IMR-90 (cell line): ENCODE results near the gene ZNHIT6. TPM values are rescaled to one million over a fixed set of nuclear protein-coding genes. Genes with fewer than 3 reads are reported as not detected.

ENCODE experiments used
- ATAC-seq: fragments of 200-7000 bp; cut with Tn5 transposase; 2 replicates; pipeline ENCODE4 v1.9.1; 2020; ENCODE audit warnings: low read depth, mild to moderate bottlenecking, moderate library complexity
- BruUV-seq: library from RNA; stranded (reverse); fragments of 400-500 nt; replicated peaks from 2 replicates; lab custom pipeline; 2021; lab: Mats Ljungman, UMichigan
- CTCF ChIA-PET: fragments of 300-600 bp; formaldehyde crosslinking; extraction: SDS; loops from one replicate; lab custom pipeline; 2021; ENCODE audit warnings: antibody characterized with exemption; lab: Yijun Ruan, JAX
- POLR2A ChIA-PET: fragments of 300-600 bp; sonication (Branson Sonifier 250); formaldehyde crosslinking; loops from one replicate; lab custom pipeline; 2022; ENCODE audit warnings: antibody characterized with exemption; ENCODE audit not compliant: unreplicated experiment; lab: Charles Lee
- DNase-seq: peaks from one replicate; pipeline ENCODE4 v3.0.0; 2013
- H2AFZ ChIP-seq: replicated peaks from 2 replicates; pipeline ENCODE3; 2013; ENCODE audit warnings: low read length, mild to moderate bottlenecking; ENCODE audit not compliant: poor library complexity
- H2AK5ac ChIP-seq: 2 replicates; pipeline ENCODE4 v1.6.1; 2013; ENCODE audit warnings: low read depth, low read length, inconsistent platforms
- H2AK9ac ChIP-seq: replicated peaks from 2 replicates; pipeline ENCODE3; 2013; ENCODE audit warnings: mild to moderate bottlenecking, low read depth, low read length, moderate library complexity; ENCODE audit not compliant: poor library complexity
- H2BK120ac ChIP-seq: 2 replicates; pipeline ENCODE4 v1.6.1; 2013; ENCODE audit warnings: low read depth, low read length, inconsistent platforms
- H2BK15ac ChIP-seq: 3 replicates; pipeline ENCODE4 v1.6.1; 2013; ENCODE audit warnings: low read depth, low read length, inconsistent platforms
- H2BK20ac ChIP-seq: 2 replicates; pipeline ENCODE4 v1.6.1; 2013; ENCODE audit warnings: low read depth, mild to moderate bottlenecking, inconsistent platforms, low read length, moderate library complexity
- H2BK5ac ChIP-seq: 2 replicates; pipeline ENCODE4 v1.6.1; 2013; ENCODE audit warnings: mild to moderate bottlenecking, low read depth, low read length, inconsistent platforms; ENCODE audit not compliant: poor library complexity, severe bottlenecking
- H3K14ac ChIP-seq: replicated peaks from 2 replicates; pipeline ENCODE4 v1.6.1; 2013; ENCODE audit warnings: low read depth, low read length, inconsistent platforms
- H3K18ac ChIP-seq: 2 replicates; pipeline ENCODE4 v1.6.1; 2013; ENCODE audit warnings: low read depth, low read length, control low read depth
- H3K23ac ChIP-seq: 2 replicates; pipeline ENCODE4 v1.6.1; 2013; ENCODE audit warnings: low read depth, low read length, inconsistent platforms
- H3K27ac ChIP-seq: 2 replicates; pipeline ENCODE4 v1.5.1; 2013; ENCODE audit warnings: mild to moderate bottlenecking, control low read depth, low read length; ENCODE audit not compliant: insufficient read depth
- H3K27me3 ChIP-seq: 2 replicates; pipeline ENCODE4 v1.6.1; 2013; ENCODE audit warnings: low read length; ENCODE audit not compliant: control insufficient read depth, insufficient read depth
- H3K36me3 ChIP-seq: 2 replicates; pipeline ENCODE4 v1.6.1; 2013; ENCODE audit warnings: low read length, mixed read lengths; ENCODE audit not compliant: control insufficient read depth, insufficient read depth
- H3K4ac ChIP-seq: 2 replicates; pipeline ENCODE4 v1.6.1; 2013; ENCODE audit warnings: low read depth, low read length, inconsistent platforms
- H3K4me1 ChIP-seq: 2 replicates; pipeline ENCODE4 v1.6.1; 2013; ENCODE audit warnings: low read length, mixed read lengths; ENCODE audit not compliant: control insufficient read depth, insufficient read depth
- H3K4me2 ChIP-seq: 2 replicates; pipeline ENCODE4 v1.6.1; 2013; ENCODE audit warnings: low read depth, mild to moderate bottlenecking, control low read depth, low read length, moderate library complexity
- H3K4me3 ChIP-seq: 2 replicates; pipeline ENCODE4 v1.5.1; 2013; ENCODE audit warnings: low read depth, mild to moderate bottlenecking, control low read depth, low read length, moderate library complexity; ENCODE audit not compliant: insufficient read depth
- H3K56ac ChIP-seq: 2 replicates; pipeline ENCODE4 v1.6.1; 2013; ENCODE audit warnings: low read length, inconsistent platforms; ENCODE audit not compliant: insufficient read depth; ENCODE audit errors: extremely low read depth
- H3K79me1 ChIP-seq, 2 experiments: 2 replicates each; pipeline ENCODE4 v1.6.1; 2013; ENCODE audit warnings: low read length in 2 of 2, inconsistent platforms in 1 of 2, low read depth in 1 of 2
- H3K9ac ChIP-seq: 2 replicates; pipeline ENCODE4 v1.6.1; 2013; ENCODE audit warnings: low read depth, low read length, control low read depth
- H3K9me1 ChIP-seq: 2 replicates; pipeline ENCODE4 v1.6.1; 2013; ENCODE audit warnings: low read length, inconsistent platforms; ENCODE audit not compliant: insufficient read depth
- H3K9me3 ChIP-seq: 2 replicates; pipeline ENCODE4 v1.6.1; 2013; ENCODE audit warnings: low read length; ENCODE audit not compliant: control insufficient read depth, insufficient read depth
- H4K20me1 ChIP-seq: 2 replicates; pipeline ENCODE4 v1.6.1; 2013; ENCODE audit warnings: low read length, inconsistent platforms; ENCODE audit not compliant: insufficient read depth
- H4K5ac ChIP-seq: 2 replicates; pipeline ENCODE4 v1.6.1; 2013; ENCODE audit warnings: mild to moderate bottlenecking, low read depth, low read length, control low read depth
- H4K8ac ChIP-seq, 2 experiments: 2 replicates each; pipeline ENCODE4 v1.6.1; 2013; ENCODE audit warnings: low read depth in 2 of 2, low read length in 2 of 2, control low read depth in 1 of 2, inconsistent platforms in 1 of 2
- H4K91ac ChIP-seq: 2 replicates; pipeline ENCODE4 v1.6.1; 2013; ENCODE audit warnings: low read depth, low read length, inconsistent platforms; ENCODE audit not compliant: insufficient read depth
- BHLHE40 ChIP-seq: fragments of 150-350 bp; IDR thresholded peaks from 2 replicates; pipeline ENCODE4 v1.6.1; 2016; ENCODE audit warnings: mild to moderate bottlenecking, low read depth, low read length
- CEBPB ChIP-seq: IDR thresholded peaks from 2 replicates; pipeline ENCODE4 v1.6.1; 2012; ENCODE audit warnings: low read depth, low read length, improper control_type of control experiment
- CHD1 ChIP-seq: IDR thresholded peaks from 2 replicates; pipeline ENCODE4 v1.6.1; 2012; ENCODE audit warnings: low read depth, low read length, improper control_type of control experiment
- FOS ChIP-seq: fragments of 150-350 bp; IDR thresholded peaks from 2 replicates; pipeline ENCODE4 v1.6.1; 2016; ENCODE audit warnings: low read depth, low read length
- MAFK ChIP-seq: IDR thresholded peaks from 2 replicates; pipeline ENCODE4 v1.6.1; 2012; ENCODE audit warnings: low read depth, low read length, improper control_type of control experiment
- MAZ ChIP-seq: IDR thresholded peaks from 2 replicates; pipeline ENCODE4 v1.6.1; 2012; ENCODE audit warnings: low read depth, mild to moderate bottlenecking, low read length, improper control_type of control experiment, moderate library complexity, borderline replicate concordance
- MXI1 ChIP-seq: IDR thresholded peaks from 2 replicates; pipeline ENCODE4 v1.6.1; 2012; ENCODE audit warnings: low read depth, mild to moderate bottlenecking, low read length, moderate library complexity, borderline replicate concordance
- NFE2L2 ChIP-seq: fragments of 150-350 bp; IDR thresholded peaks from 2 replicates; pipeline ENCODE4 v1.6.1; 2016; ENCODE audit warnings: low read depth, mild to moderate bottlenecking, low read length
- POLR2A ChIP-seq: IDR thresholded peaks from 2 replicates; pipeline ENCODE4 v1.6.1; 2012; ENCODE audit warnings: mild to moderate bottlenecking, low read depth, low read length
- RCOR1 ChIP-seq: IDR thresholded peaks from 2 replicates; pipeline ENCODE4 v1.6.1; 2012; ENCODE audit warnings: mild to moderate bottlenecking, low read length, improper control_type of control experiment; ENCODE audit not compliant: insufficient replicate concordance
- RFX5 ChIP-seq: IDR thresholded peaks from 2 replicates; pipeline ENCODE4 v1.8.0; 2012; ENCODE audit warnings: low read depth, mild to moderate bottlenecking, low read length, moderate library complexity
- SMC3 ChIP-seq: fragments of 150-350 bp; IDR thresholded peaks from 2 replicates; pipeline ENCODE4 v1.6.1; 2016; ENCODE audit warnings: low read depth, mild to moderate bottlenecking, antibody characterized with exemption, low read length, moderate library complexity
- WGBS, 2 experiments: methylation state at CpG; one replicate each; pipeline versions ENCODE4 v1.1.5 to v1.1.7; 2013; ENCODE audit warnings: missing lambda C conversion rate in 2 of 2; ENCODE audit not compliant: insufficient read length in 1 of 2; ENCODE audit errors: extremely low coverage in 2 of 2; 5-methylcytosine and 5-hydroxymethylcytosine counted together
- dilution Hi-C: fragments of 300-500 bp; cut with HindIII; formaldehyde crosslinking; loops from one replicate; pipeline ENCODE4 v1.14.3; 2018; ENCODE audit warnings: low sequenced_read_pairs; ENCODE audit not compliant: unreplicated experiment
- in situ Hi-C: fragments of 300-500 bp; cut with MboI; formaldehyde crosslinking; loops from 3 replicates; pipeline ENCODE4 v1.14.3; 2019; ENCODE audit warnings: low sequenced_read_pairs, inconsistent platforms, mixed read lengths
- intact Hi-C: fragments of 100-400 bp; cut with micrococcal nuclease; formaldehyde crosslinking; loops from 2 replicates; pipeline ENCODE4 v1.10.0; 2022
- polyA plus RNA-seq, 3 experiments: library from polyadenylated mRNA; depleted of rRNA; stranded (reverse); fragments of >200 nt; gene quantifications; 2 replicates each; pipeline ENCODE4 v1.2.3, GENCODE V29; 2012; ENCODE audit warnings: low replicate concordance in 1 of 3
- total RNA-seq: library from RNA; depleted of rRNA; stranded (reverse); fragments of >200 nt; gene quantifications from 2 replicates; pipeline ENCODE4 v1.2.3, GENCODE V29; 2012
- TF ChIP-seq, protein P1 (sequence below): fragments of 150-350 bp; IDR thresholded peaks from 2 replicates; pipeline ENCODE4 v1.6.1; 2016; ENCODE audit warnings: low read depth, mild to moderate bottlenecking, low read length, moderate library complexity, borderline replicate concordance

Gene ZNHIT6
- total and polyA plus RNA-seq, 2 of the 4 experiments (the other 2 are of a cell fraction): 9.0 to 13.7 TPM

DNA sequence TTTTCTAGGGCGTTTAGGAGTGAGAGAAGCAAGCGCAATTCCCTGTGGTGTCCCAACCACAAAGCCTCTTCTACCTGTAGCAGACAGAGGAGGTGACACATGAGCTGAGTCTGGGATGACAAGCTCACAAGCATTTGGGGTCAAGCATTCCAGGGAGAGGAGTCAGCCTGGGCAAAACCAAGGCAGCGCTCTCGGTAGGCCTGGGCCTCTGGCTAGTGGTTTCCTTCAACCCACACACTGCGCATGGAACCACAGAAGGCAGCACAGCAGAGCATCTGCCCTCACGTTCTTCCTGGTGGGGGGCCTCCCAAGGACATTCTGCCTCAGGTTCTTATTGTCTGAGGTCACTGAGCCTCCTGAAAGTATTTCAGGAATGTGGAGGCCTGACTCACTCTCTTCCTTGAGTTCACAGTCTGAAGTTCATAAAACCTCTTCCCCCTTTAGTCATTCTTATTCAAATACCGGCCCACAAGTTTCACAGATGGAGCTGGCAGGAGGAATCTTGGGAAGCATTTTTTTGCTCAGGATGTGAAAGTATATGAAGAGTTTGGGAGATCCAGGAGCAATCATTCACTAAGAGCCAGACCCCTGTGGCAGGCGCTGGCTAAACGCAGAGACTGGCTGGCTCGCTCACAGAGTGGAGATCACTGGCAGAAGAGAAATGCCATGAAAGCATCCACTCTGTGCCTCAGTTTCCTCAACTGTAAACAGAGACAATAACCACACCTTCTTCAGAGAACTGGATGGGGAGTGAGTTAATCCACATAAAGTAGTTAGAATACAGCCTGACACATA lies 100.9 kb downstream of the ZNHIT6 start:
- Histone ChIP-seq H4K8ac (peak overlapping the region; percentile 87 to 95), H2BK15ac (peak overlapping the region; percentile 100), H4K20me1 (no peaks in the 10 kb centered on the region), H3K56ac (peak overlapping the region; percentile 96), H4K91ac (peak overlapping the region; percentile 99), H3K36me3 (no peaks in the 10 kb centered on the region), H2BK5ac (peak overlapping the region; percentile 99), H2BK20ac (peak overlapping the region; percentile 99), H3K9ac (peak overlapping the region; percentile 54), H2BK120ac (peak overlapping the region; percentile 99), H3K18ac (peak overlapping the region; percentile 98), H2AK9ac (peak overlapping the region; percentile 86), H4K5ac (peak overlapping the region; percentile 79), H3K4ac (peak overlapping the region; percentile 99), H3K4me1 (peaks cover 39% of the 10 kb centered on the region), H3K4me3 (no peak overlapping the region), H2AK5ac (peak overlapping the region; percentile 99), H3K27ac (peak overlapping the region; percentile 91), H3K4me2 (peak overlapping the region; percentile 16; the same call in 1 of the 2 replicates), H3K9me1 (peaks cover 32% of the 10 kb centered on the region), H3K14ac (peak overlapping the region; percentile 96), H3K27me3 (no peaks in the 10 kb centered on the region), H2AFZ (peak overlapping the region; percentile 78), H3K9me3 (no peaks in the 10 kb centered on the region), H3K23ac (peak overlapping the region; percentile 96), H3K79me1 (peaks cover 7 to 26% of the 10 kb centered on the region in 2 experiments)
- in situ Hi-C loops: no loop called here
- no peak for TF ChIP-seq MXI1
- peak; percentile 82 for TF ChIP-seq RCOR1
- peak; percentile 25; the same call in 1 of the 2 replicates for TF ChIP-seq NFE2L2
- peak; percentile 72 for TF ChIP-seq CEBPB
- TF ChIP-seq MAZ: peak; percentile 87
- peak; percentile 33; the same call in 1 of the 2 replicates for TF ChIP-seq MAFK
- TF ChIP-seq, protein P1, sequence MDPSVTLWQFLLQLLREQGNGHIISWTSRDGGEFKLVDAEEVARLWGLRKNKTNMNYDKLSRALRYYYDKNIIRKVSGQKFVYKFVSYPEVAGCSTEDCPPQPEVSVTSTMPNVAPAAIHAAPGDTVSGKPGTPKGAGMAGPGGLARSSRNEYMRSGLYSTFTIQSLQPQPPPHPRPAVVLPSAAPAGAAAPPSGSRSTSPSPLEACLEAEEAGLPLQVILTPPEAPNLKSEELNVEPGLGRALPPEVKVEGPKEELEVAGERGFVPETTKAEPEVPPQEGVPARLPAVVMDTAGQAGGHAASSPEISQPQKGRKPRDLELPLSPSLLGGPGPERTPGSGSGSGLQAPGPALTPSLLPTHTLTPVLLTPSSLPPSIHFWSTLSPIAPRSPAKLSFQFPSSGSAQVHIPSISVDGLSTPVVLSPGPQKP: no peak
- no peak for TF ChIP-seq RFX5
- TF ChIP-seq FOS: peak; percentile 88
- TF ChIP-seq BHLHE40: peak; percentile 100
- peak; percentile 77; the same call in 1 of the 2 replicates for TF ChIP-seq CHD1
- TF ChIP-seq POLR2A: peak; percentile 68
- TF ChIP-seq SMC3: 0 out of 2 replicates have a peak, but pooled peaks have one; percentile 21
- 0% methylated on average over 1 of the region's 10 CpGs; no CpG with 5 or more reads in 1 of the 2 experiments for WGBS, 2 experiments
- BruUV-seq: no TSS peak
- dilution Hi-C loops: no loop called here
- intact Hi-C loops: loop anchor here (1.0 kb wide), 2 partner anchors 21 to 23 kb away; no protein-coding TSS in a partner anchor
- POLR2A ChIA-PET: interaction anchor here (0.6 to 2.3 kb wide), 5 partner anchors 19 to 142 kb away, joined by 3 to 25 read pairs (median 4); partner anchors contain the start of gene DDAH1
- ATAC-seq: peak; percentile 76
- CTCF ChIA-PET: interaction anchor here (0.6 to 2.3 kb wide), 3 partner anchors 12 to 344 kb away, joined by 3 to 8 read pairs (median 3); no protein-coding TSS in a partner anchor
- DNase-seq: peak; percentile 100
